ENCODE results near the gene RNF175. TPM values are rescaled to one million over a fixed set of nuclear protein-coding genes. Genes with fewer than 3 reads are reported as not detected.

RNF175 gene
- total RNA-seq, 2 donors from 2014 or later = not detected

GRCh38 chr4:153790500-153790865 lies 30.7 kb upstream of the RNF175 start:
- peak overlapping the region; percentile 9 for H3K4me3 Mint-ChIP-seq
- no peak for DNase-seq

GRCh38 chr4:153789741-153790499 lies 30.1 kb upstream of the RNF175 start:
- ATAC-seq (no peak), DNase-seq (no peak)
- peak overlapping the region; percentile 53 for H3K4me3 Mint-ChIP-seq
- peak overlapping the region; percentile 16 for H3K27ac Mint-ChIP-seq
- H3K36me3 Mint-ChIP-seq (ENCODE audit: low read depth) = peaks cover 13% of the 10 kb centered on the region
- H3K27me3 Mint-ChIP-seq = peaks cover 84% of the 10 kb centered on the region
- H3K9me3 ChIP-seq (ENCODE audit: control insufficient read depth, low read length, poor library complexity, severe bottlenecking) = no peaks in the 10 kb centered on the region
- H3K4me1 Mint-ChIP-seq = peaks cover 27% of the 10 kb centered on the region

More at GRCh38 chr4:153790500-153790865, 30.7 kb upstream of the RNF175 start:
- peaks cover 13% of the 10 kb centered on the region for H3K36me3 Mint-ChIP-seq (ENCODE audit: low read depth)
- H3K4me1 Mint-ChIP-seq = peaks cover 27% of the 10 kb centered on the region
- peaks cover 88% of the 10 kb centered on the region for H3K27me3 Mint-ChIP-seq
- no peaks in the 10 kb centered on the region for H3K9me3 ChIP-seq (ENCODE audit: control insufficient read depth, low read length, poor library complexity, severe bottlenecking)
- no peak for ATAC-seq
- peak overlapping the region; percentile 16 for H3K27ac Mint-ChIP-seq

- no peak for DNase-seq
- no peak for ATAC-seq
- H3K27ac Mint-ChIP-seq = no peak within 1 kb of the TSS
Observed at GRCh38 chr4:153788413-153789276, 28.8 kb upstream of the RNF175 start, which contains the start of gene SFRP2. TSS of gene SFRP2 (minus strand) at chr4:153789083. CDS start at chr4:153788835, 248 bp downstream.

GRCh38 chr4:153788051-153788412 lies 28.2 kb upstream of the RNF175 start:
- ATAC-seq (no peak), DNase-seq (no peak)
- H3K36me3 Mint-ChIP-seq (ENCODE audit: low read depth) = peaks cover 13% of the 10 kb centered on the region
- no peak overlapping the region for H3K27ac Mint-ChIP-seq
- peaks cover 84% of the 10 kb centered on the region for H3K27me3 Mint-ChIP-seq
- peaks cover 27% of the 10 kb centered on the region for H3K4me1 Mint-ChIP-seq
- no peaks in the 10 kb centered on the region for H3K9me3 ChIP-seq (ENCODE audit: control insufficient read depth, low read length, poor library complexity, severe bottlenecking)
- peak overlapping the region; percentile 84 for H3K4me3 Mint-ChIP-seq

More at GRCh38 chr4:153788413-153789276, 28.8 kb upstream of the RNF175 start, which contains the start of gene SFRP2:
- Mint-ChIP-seq H3K36me3 (ENCODE audit: low read depth) (peaks cover 13% of the 10 kb centered on the region), H3K27me3 (peaks cover 84% of the 10 kb centered on the region), H3K4me3 (peak within 1 kb of the TSS; percentile 84), H3K4me1 (peaks cover 27% of the 10 kb centered on the region)
- no peaks in the 10 kb centered on the region for H3K9me3 ChIP-seq (ENCODE audit: control insufficient read depth, low read length, poor library complexity, severe bottlenecking)

GRCh38 chr4:153787575-153787974 lies 27.8 kb upstream of the RNF175 start:
- H3K4me1 Mint-ChIP-seq = peaks cover 24% of the 10 kb centered on the region
- no peak for DNase-seq
- no peaks in the 10 kb centered on the region for H3K9me3 ChIP-seq (ENCODE audit: control insufficient read depth, low read length, poor library complexity, severe bottlenecking)
- no peak overlapping the region for H3K4me3 Mint-ChIP-seq
- H3K36me3 Mint-ChIP-seq (ENCODE audit: low read depth) = peaks cover 13% of the 10 kb centered on the region
- no peak overlapping the region for H3K27ac Mint-ChIP-seq
- ATAC-seq = no peak
- H3K27me3 Mint-ChIP-seq = peaks cover 84% of the 10 kb centered on the region

GRCh38 chr4:153787061-153787560 lies 27.3 kb upstream of the RNF175 start:
- Mint-ChIP-seq H3K4me1 (peaks cover 20% of the 10 kb centered on the region), H3K27me3 (peaks cover 84% of the 10 kb centered on the region), H3K27ac (no peak overlapping the region), H3K36me3 (ENCODE audit: low read depth) (peaks cover 13% of the 10 kb centered on the region), H3K4me3 (no peak overlapping the region)
- H3K9me3 ChIP-seq (ENCODE audit: control insufficient read depth, low read length, poor library complexity, severe bottlenecking) = no peaks in the 10 kb centered on the region
- ATAC-seq (no peak), DNase-seq (no peak)

- Mint-ChIP-seq H3K4me3 (no peak overlapping the region), H3K27ac (no peak overlapping the region), H3K36me3 (ENCODE audit: low read depth) (peaks cover 9% of the 10 kb centered on the region), H3K27me3 (peaks cover 84% of the 10 kb centered on the region), H3K4me1 (peaks cover 14% of the 10 kb centered on the region)
- no peaks in the 10 kb centered on the region for H3K9me3 ChIP-seq (ENCODE audit: control insufficient read depth, low read length, poor library complexity, severe bottlenecking)
- ATAC-seq = no peak
- no peak for DNase-seq
Observed at GRCh38 chr4:153785910-153786721, 26.3 kb upstream of the RNF175 start.

GRCh38 chr4:153784166-153784699 lies 24.4 kb upstream of the RNF175 start:
- peaks cover 12% of the 10 kb centered on the region for H3K4me1 Mint-ChIP-seq
- H3K36me3 Mint-ChIP-seq (ENCODE audit: low read depth) = peaks cover 9% of the 10 kb centered on the region
- no peak for ATAC-seq
- H3K27ac Mint-ChIP-seq = no peak overlapping the region
- DNase-seq = no peak
- H3K27me3 Mint-ChIP-seq = peaks cover 83% of the 10 kb centered on the region
- H3K9me3 ChIP-seq (ENCODE audit: control insufficient read depth, low read length, poor library complexity, severe bottlenecking) = no peaks in the 10 kb centered on the region
- H3K4me3 Mint-ChIP-seq = no peak overlapping the region

GRCh38 chr4:153782581-153782980 lies 22.8 kb upstream of the RNF175 start:
- Mint-ChIP-seq H3K4me1 (peaks cover 2% of the 10 kb centered on the region), H3K27me3 (peaks cover 71% of the 10 kb centered on the region), H3K4me3 (no peak overlapping the region), H3K27ac (no peak overlapping the region), H3K36me3 (ENCODE audit: low read depth) (no peaks in the 10 kb centered on the region)
- ATAC-seq (no peak), DNase-seq (no peak)
- no peaks in the 10 kb centered on the region for H3K9me3 ChIP-seq (ENCODE audit: control insufficient read depth, low read length, poor library complexity, severe bottlenecking)

GRCh38 chr4:153781717-153782416 lies 22.0 kb upstream of the RNF175 start:
- no peak overlapping the region for H3K27ac Mint-ChIP-seq
- DNase-seq (no peak), ATAC-seq (no peak)
- H3K27me3 Mint-ChIP-seq = peaks cover 65% of the 10 kb centered on the region
- no peaks in the 10 kb centered on the region for H3K36me3 Mint-ChIP-seq (ENCODE audit: low read depth)
- H3K4me1 Mint-ChIP-seq = no peaks in the 10 kb centered on the region
- no peaks in the 10 kb centered on the region for H3K9me3 ChIP-seq (ENCODE audit: control insufficient read depth, low read length, poor library complexity, severe bottlenecking)
- H3K4me3 Mint-ChIP-seq = no peak overlapping the region

- no peak for ATAC-seq
- H3K27me3 Mint-ChIP-seq = peaks cover 65% of the 10 kb centered on the region
Observed at GRCh38 chr4:153781280-153781679, 21.5 kb upstream of the RNF175 start.

GRCh38 chr4:153780876-153781275 lies 21.1 kb upstream of the RNF175 start:
- no peaks in the 10 kb centered on the region for H3K4me1 Mint-ChIP-seq
- no peaks in the 10 kb centered on the region for H3K36me3 Mint-ChIP-seq (ENCODE audit: low read depth)
- ATAC-seq (no peak), DNase-seq (no peak)
- no peaks in the 10 kb centered on the region for H3K9me3 ChIP-seq (ENCODE audit: control insufficient read depth, low read length, poor library complexity, severe bottlenecking)
- no peak overlapping the region for H3K27ac Mint-ChIP-seq
- peaks cover 65% of the 10 kb centered on the region for H3K27me3 Mint-ChIP-seq
- H3K4me3 Mint-ChIP-seq = no peak overlapping the region

More at GRCh38 chr4:153781280-153781679, 21.5 kb upstream of the RNF175 start:
- H3K9me3 ChIP-seq (ENCODE audit: control insufficient read depth, low read length, poor library complexity, severe bottlenecking) = no peaks in the 10 kb centered on the region
- no peak overlapping the region for H3K4me3 Mint-ChIP-seq
- no peaks in the 10 kb centered on the region for H3K4me1 Mint-ChIP-seq
- H3K36me3 Mint-ChIP-seq (ENCODE audit: low read depth) = no peaks in the 10 kb centered on the region
- H3K27ac Mint-ChIP-seq = no peak overlapping the region
- DNase-seq = no peak

All from T-helper 17 cell (primary cell).